CD4-positive, alpha-beta memory T cell (primary cell): ENCODE results near the gene TTC39C. TPM values are rescaled to one million over a fixed set of nuclear protein-coding genes. Genes with fewer than 3 reads are reported as not detected.

ENCODE experiments used
- CTCF ChIA-PET: fragments of 350-600 bp; sonication (Branson Sonifier 250); formaldehyde crosslinking; loops from one replicate; lab custom pipeline; 2021; ENCODE audit warnings: inconsistent platforms; ENCODE audit not compliant: partially characterized antibody; lab: Charles Lee
- POLR2A ChIA-PET: fragments of 350-600 bp; sonication (Branson Sonifier 250); formaldehyde crosslinking; loops from one replicate; lab custom pipeline; 2021; ENCODE audit not compliant: partially characterized antibody; lab: Charles Lee
- DNase-seq, 5 donors: peaks; one replicate each; pipeline versions ENCODE4 v3.0.0 to v3.0.0-alpha.2; 2020 to 2022; ENCODE audit warnings: mixed read lengths in 1 of 5
- H3K27ac ChIP-seq: one replicate; pipeline ENCODE4 v1.7.0; 2013; ENCODE audit warnings: low read depth, low read length
- H3K27me3 ChIP-seq: 2 replicates; pipeline ENCODE4 v1.7.0; 2013; ENCODE audit warnings: mild to moderate bottlenecking, low read length, moderate library complexity; ENCODE audit not compliant: insufficient read depth
- H3K36me3 ChIP-seq: 2 replicates; pipeline ENCODE4 v1.7.0; 2013; ENCODE audit warnings: mild to moderate bottlenecking, low read length, moderate library complexity; ENCODE audit not compliant: insufficient read depth
- H3K4me1 ChIP-seq: 2 replicates; pipeline ENCODE4 v1.7.0; 2013; ENCODE audit warnings: mild to moderate bottlenecking, low read length, moderate library complexity; ENCODE audit not compliant: insufficient read depth
- H3K4me3 ChIP-seq, 2 donors: one replicate each; pipeline ENCODE4 v1.7.0; 2013; ENCODE audit warnings: low read length in 2 of 2, mild to moderate bottlenecking in 1 of 2
- H3K9me3 ChIP-seq, 2 donors: one replicate each; pipeline ENCODE4 v1.7.0; 2013; ENCODE audit warnings: low read length in 2 of 2, control low read depth in 1 of 2; ENCODE audit not compliant: control insufficient read depth in 1 of 2
- H3K27ac Mint-ChIP-seq, 7 donors: one replicate each; pipeline ENCODE4 v1.8.0; 2020 to 2021; ENCODE audit warnings: mixed read lengths in 7 of 7, mild to moderate bottlenecking in 6 of 7, inconsistent platforms in 3 of 7, moderate library complexity in 3 of 7
- H3K27me3 Mint-ChIP-seq, 2 donors: one replicate each; pipeline ENCODE4 v1.8.0; 2020 to 2021; ENCODE audit warnings: mixed read lengths in 2 of 2
- H3K36me3 Mint-ChIP-seq, 2 donors: one replicate each; pipeline ENCODE4 v1.8.0; 2020 to 2021; ENCODE audit warnings: mixed read lengths in 2 of 2, inconsistent platforms in 1 of 2, mild to moderate bottlenecking in 1 of 2
- H3K4me1 Mint-ChIP-seq, 4 donors: one replicate each; pipeline ENCODE4 v1.8.0; 2020 to 2021; ENCODE audit warnings: mixed read lengths in 4 of 4, mild to moderate bottlenecking in 1 of 4
- H3K4me3 Mint-ChIP-seq, 8 donors: one replicate each; pipeline ENCODE4 v1.8.0; 2020 to 2021; ENCODE audit warnings: mixed read lengths in 8 of 8, mild to moderate bottlenecking in 7 of 8, moderate library complexity in 6 of 8, inconsistent platforms in 3 of 8
- H3K9me3 Mint-ChIP-seq, 8 donors: one replicate each; pipeline ENCODE4 v1.8.0; 2020 to 2021; ENCODE audit warnings: mixed read lengths in 8 of 8, mild to moderate bottlenecking in 5 of 8, inconsistent platforms in 3 of 8, moderate library complexity in 1 of 8
- intact Hi-C: fragments of 100-400 bp; cut with micrococcal nuclease; formaldehyde crosslinking; loops from one replicate; pipeline ENCODE4 v1.15.1; 2023
- polyA plus RNA-seq, 2 donors: library from polyadenylated mRNA; unstranded; fragments of 300-500 nt; fragmentation: Illumina TruSeq; gene quantifications; one replicate each; pipeline ENCODE4 v1.2.3, GENCODE V29; 2021
- total RNA-seq, 2 experiments: library from RNA; stranded (reverse); gene quantifications; one replicate each; pipeline ENCODE4 v1.2.3, GENCODE V29; 2021

TTC39C gene
- total and polyA plus RNA-seq, 4 experiments from 2014 or later, result 134 to 180 (median 167) TPM

- no peak for DNase-seq
- Mint-ChIP-seq H3K27ac (peak overlapping the region in 6 of 7 donors; percentile 36 to 75 (median 54)), H3K4me1 (peaks cover 35 to 58% (median 46%) of the 10 kb centered on the region in 4 donors), H3K27me3 (no peaks in the 10 kb centered on the region), H3K36me3 (peaks cover 58 to 70% of the 10 kb centered on the region in 2 donors), H3K4me3 (no peak overlapping the region), H3K9me3 (peaks cover 0 to 6% (median 0%) of the 10 kb centered on the region in 8 donors)
- H3K27ac ChIP-seq, result no peak overlapping the region
- H3K4me1 ChIP-seq, result peaks cover 7% of the 10 kb centered on the region
- CTCF ChIA-PET, result no interaction called here
- intact Hi-C loops, result no loop called here
- POLR2A ChIA-PET, result interaction anchor here (1.7 kb wide), 1 partner anchor 21 kb away, joined by 3 read pairs; no protein-coding TSS in a partner anchor
- H3K4me3 ChIP-seq, result no peak overlapping the region
- peaks cover 31% of the 10 kb centered on the region for H3K36me3 ChIP-seq
- no peaks in the 10 kb centered on the region for H3K9me3 ChIP-seq
- no peaks in the 10 kb centered on the region for H3K27me3 ChIP-seq
These were observed 88.9 kb downstream of the TTC39C start for GRCh38 chr18:24103320-24104021.

GRCh38 chr18:24104486-24104885, 89.9 kb downstream of the TTC39C start:
- Mint-ChIP-seq H3K9me3 (peaks cover 0 to 6% (median 0%) of the 10 kb centered on the region in 8 donors), H3K27me3 (no peaks in the 10 kb centered on the region), H3K4me3 (peak overlapping the region in 1 of 8 donors; percentile 24), H3K27ac (peak overlapping the region; percentile 61 to 89 (median 73)), H3K4me1 (peaks cover 35 to 58% (median 46%) of the 10 kb centered on the region in 4 donors), H3K36me3 (peaks cover 58 to 70% of the 10 kb centered on the region in 2 donors)
- Histone ChIP-seq H3K36me3 (peaks cover 31% of the 10 kb centered on the region), H3K4me3 (no peak overlapping the region), H3K4me1 (peaks cover 7% of the 10 kb centered on the region), H3K9me3 (no peaks in the 10 kb centered on the region), H3K27ac (no peak overlapping the region), H3K27me3 (no peaks in the 10 kb centered on the region)
- DNase-seq, result no peak
- intact Hi-C loops, result no loop called here
- CTCF ChIA-PET, result no interaction called here
- POLR2A ChIA-PET, result interaction anchor here (0.5 to 1.7 kb wide), 2 partner anchors 11 to 22 kb away, joined by 3 read pairs; no protein-coding TSS in a partner anchor

- intact Hi-C loops, result no loop called here
- H3K4me1 Mint-ChIP-seq, result peaks cover 23 to 54% (median 39%) of the 10 kb centered on the region in 4 donors
- H3K36me3 Mint-ChIP-seq, result peaks cover 40 to 59% of the 10 kb centered on the region in 2 donors
- Histone ChIP-seq H3K4me1 (no peaks in the 10 kb centered on the region), H3K9me3 (no peaks in the 10 kb centered on the region), H3K27me3 (no peaks in the 10 kb centered on the region), H3K4me3 (no peak overlapping the region), H3K27ac (no peak overlapping the region), H3K36me3 (peaks cover 22% of the 10 kb centered on the region)
- peaks cover 0 to 6% (median 0%) of the 10 kb centered on the region in 8 donors for H3K9me3 Mint-ChIP-seq
- H3K4me3 Mint-ChIP-seq, result no peak overlapping the region
- H3K27me3 Mint-ChIP-seq, result no peaks in the 10 kb centered on the region
- ChIA-PET CTCF (interaction anchor here (1.3 to 1.4 kb wide), 2 partner anchors 9 to 12 kb away, joined by 4 to 5 read pairs; no protein-coding TSS in a partner anchor), POLR2A (no interaction called here)
- DNase-seq, result no peak
- peak overlapping the region in 4 of 7 donors; percentile 10 to 79 (median 38) for H3K27ac Mint-ChIP-seq
These were observed 94.1 kb downstream of the TTC39C start for GRCh38 chr18:24108641-24109040.

- H3K36me3 Mint-ChIP-seq, result peaks cover 42 to 68% of the 10 kb centered on the region in 2 donors
- peak overlapping the region in 5 of 7 donors; percentile 14 to 75 (median 20) for H3K27ac Mint-ChIP-seq
- ChIA-PET POLR2A (no interaction called here), CTCF (interaction anchor here (0.6 to 2.2 kb wide), 2 partner anchors 193 to 587 kb away, joined by 3 to 7 read pairs; no protein-coding TSS in a partner anchor)
- no peak overlapping the region for H3K4me3 Mint-ChIP-seq
- peaks cover 23 to 55% (median 40%) of the 10 kb centered on the region in 4 donors for H3K4me1 Mint-ChIP-seq
- H3K9me3 ChIP-seq, result no peaks in the 10 kb centered on the region
- H3K27me3 Mint-ChIP-seq, result no peaks in the 10 kb centered on the region
- intact Hi-C loops, result no loop called here
- peaks cover 0 to 2% (median 0%) of the 10 kb centered on the region in 8 donors for H3K9me3 Mint-ChIP-seq
- H3K36me3 ChIP-seq, result peaks cover 35% of the 10 kb centered on the region
- DNase-seq, result no peak
- H3K27ac ChIP-seq, result peak overlapping the region; percentile 8
- H3K4me3 ChIP-seq, result no peak overlapping the region
- H3K4me1 ChIP-seq, result peaks cover 16% of the 10 kb centered on the region
- no peaks in the 10 kb centered on the region for H3K27me3 ChIP-seq
These were observed 97.4 kb downstream of the TTC39C start for GRCh38 chr18:24111936-24112335.

- no peak overlapping the region for H3K4me3 ChIP-seq
- peaks cover 35% of the 10 kb centered on the region for H3K36me3 ChIP-seq
- H3K9me3 Mint-ChIP-seq, result no peaks in the 10 kb centered on the region
- intact Hi-C loops, result no loop called here
- H3K4me1 Mint-ChIP-seq, result peaks cover 22 to 50% (median 36%) of the 10 kb centered on the region in 4 donors
- H3K27me3 Mint-ChIP-seq, result no peaks in the 10 kb centered on the region
- peaks cover 37 to 66% of the 10 kb centered on the region in 2 donors for H3K36me3 Mint-ChIP-seq
- H3K27ac Mint-ChIP-seq, result peak overlapping the region; percentile 20 to 75 (median 43)
- peak overlapping the region; percentile 8 for H3K27ac ChIP-seq
- no peaks in the 10 kb centered on the region for H3K9me3 ChIP-seq
- CTCF ChIA-PET, result interaction anchor here (0.6 to 2.2 kb wide), 2 partner anchors 194 to 587 kb away, joined by 3 to 7 read pairs; no protein-coding TSS in a partner anchor
- DNase-seq, result no peak
- no peak overlapping the region for H3K4me3 Mint-ChIP-seq
- H3K4me1 ChIP-seq, result peaks cover 16% of the 10 kb centered on the region
- POLR2A ChIA-PET, result no interaction called here
- no peaks in the 10 kb centered on the region for H3K27me3 ChIP-seq
These were observed 97.9 kb downstream of the TTC39C start for GRCh38 chr18:24112464-24112863.

GRCh38 chr18:24112874-24113615, 98.5 kb downstream of the TTC39C start:
- H3K4me3 Mint-ChIP-seq, result no peak overlapping the region
- peaks cover 16% of the 10 kb centered on the region for H3K4me1 ChIP-seq
- H3K9me3 Mint-ChIP-seq, result no peaks in the 10 kb centered on the region
- peak overlapping the region; percentile 11 to 77 (median 59) for H3K27ac Mint-ChIP-seq
- H3K36me3 ChIP-seq, result peaks cover 30% of the 10 kb centered on the region
- peaks cover 36 to 65% of the 10 kb centered on the region in 2 donors for H3K36me3 Mint-ChIP-seq
- H3K27me3 Mint-ChIP-seq, result no peaks in the 10 kb centered on the region
- no peaks in the 10 kb centered on the region for H3K9me3 ChIP-seq
- H3K27me3 ChIP-seq, result no peaks in the 10 kb centered on the region
- ChIA-PET CTCF (interaction anchor here (0.6 to 2.2 kb wide), 2 partner anchors 195 to 588 kb away, joined by 3 to 7 read pairs; no protein-coding TSS in a partner anchor), POLR2A (no interaction called here)
- no peak overlapping the region for H3K4me3 ChIP-seq
- peaks cover 21 to 49% (median 34%) of the 10 kb centered on the region in 4 donors for H3K4me1 Mint-ChIP-seq
- H3K27ac ChIP-seq, result no peak overlapping the region
- intact Hi-C loops, result no loop called here
- no peak for DNase-seq
